ENCODE data around the gene COL6A3. TPM values are rescaled to one million over a fixed set of nuclear protein-coding genes. Genes with fewer than 3 reads are reported as not detected.

The COL6A3 gene
- polyA plus RNA-seq, 1 of the 3 experiments (the other 2 are of a cell fraction): 18.5 TPM

GRCh38 chr2:237424544-237424943, 10.6 kb upstream of the COL6A3 start:
- H3K4me1 ChIP-seq (ENCODE audit: control insufficient read depth in 1 of 2, insufficient read depth in 2 of 2, low read depth in 1 of 2, low read length in 1 of 2): peaks cover 16 to 18% of the 10 kb centered on the region in 2 experiments; a peak in 2 of 4 replicates
- H3K79me2 ChIP-seq (ENCODE audit: insufficient read depth): no peaks in the 10 kb centered on the region
- no peaks in the 10 kb centered on the region for H3K9me2 ChIP-seq
- no peaks in the 10 kb centered on the region for H3K36me3 ChIP-seq (replicated peaks in 1 of 2; ENCODE audit: control insufficient read depth in 1 of 2, insufficient read depth in 2 of 2, low read length in 1 of 2)
- peak overlapping the region; percentile 75 for H2AFZ ChIP-seq (ENCODE audit: low read depth)
- TF ChIP-seq POLR2AphosphoS5 (IDR thresholded peaks at IDR 0.05; ENCODE audit: low read depth, low read length): no peak
- no peak for TF ChIP-seq EZH2phosphoT487 (IDR thresholded peaks at IDR 0.05; ENCODE audit: borderline replicate concordance, low read depth)
- TF ChIP-seq TAF1 (IDR thresholded peaks at IDR 0.05; ENCODE audit: borderline replicate concordance, low read depth, low read length): no peak
- no peak for TF ChIP-seq MEF2A (IDR thresholded peaks at IDR 0.05; ENCODE audit: borderline replicate concordance, low read depth)
- no peak for TF ChIP-seq CTCF (IDR thresholded peaks at IDR 0.05)
- no peak for TF ChIP-seq USF2 (IDR thresholded peaks at IDR 0.05; ENCODE audit: borderline replicate concordance, low read depth, low read length)
- TF ChIP-seq ZBTB33 (IDR thresholded peaks at IDR 0.05; ENCODE audit: borderline replicate concordance, low read depth): no peak
- TF ChIP-seq RAD21 (IDR thresholded peaks at IDR 0.05; ENCODE audit: low read length): no peak
- TF ChIP-seq REST (IDR thresholded peaks at IDR 0.05; ENCODE audit: low read depth, low read length): no peak
- TF ChIP-seq MAX (IDR thresholded peaks at IDR 0.05; ENCODE audit: low read depth): no peak
- TF ChIP-seq RXRA (IDR thresholded peaks at IDR 0.05; ENCODE audit: borderline replicate concordance, low read depth): no peak
- DNase-seq: no peak
- no peaks in the 10 kb centered on the region for H4K20me1 ChIP-seq (ENCODE audit: insufficient read depth)
- H3K27me3 ChIP-seq (ENCODE audit: insufficient read depth): no peaks in the 10 kb centered on the region
- no peak overlapping the region for H3K4me3 ChIP-seq (ENCODE audit: low read depth in 2 of 2, low read length in 1 of 2)
- WGBS (ENCODE audit: low lambda C conversion rate): 90% methylated on average over 2 of the region's 2 CpGs
- ChIA-PET CTCF (interaction anchor here (0.7 to 4.6 kb wide), 2 partner anchors 9 to 14 kb away, joined by 3 to 57 read pairs; no protein-coding TSS in a partner anchor), POLR2A (no interaction called here)
- H3K9me3 ChIP-seq: no peaks in the 10 kb centered on the region
- peak overlapping the region; percentile 34; the same call in 1 of the 2 replicates for H3K9ac ChIP-seq
- H3F3A ChIP-seq (replicated peaks; ENCODE audit: insufficient read depth): peaks cover 19% of the 10 kb centered on the region
- H3K4me2 ChIP-seq: peak overlapping the region; percentile 26; the same call in 1 of the 2 replicates
- peak overlapping the region; percentile 31 to 82; a peak in 3 of 4 replicates for H3K27ac ChIP-seq (ENCODE audit: low read depth in 2 of 2, low read length in 1 of 2)

All from SK-N-SH (cell line).